HG02642 (cell line): Measurements from ENCODE around the gene NME9.
A peak's percentile ranks its signal among the peaks of the same experiment; 100 is the strongest.

Source experiments
- ATAC-seq: cut with Tn5 transposase; IDR thresholded peaks from one replicate; pipeline ENCODE4 v1.9.1; 2021; ENCODE audit warnings: mild to moderate bottlenecking; ENCODE audit not compliant: unreplicated experiment, poor library complexity

Gene NME9

GRCh38 chr3:138364356-138365252 is 35.0 kb upstream of the NME9 start:
- no peak for ATAC-seq

- ATAC-seq, result no peak
Measured at GRCh38 chr3:138363322-138363721, 33.7 kb upstream of the NME9 start.

- no peak for ATAC-seq
Measured at GRCh38 chr3:138362538-138362937, 32.9 kb upstream of the NME9 start.

GRCh38 chr3:138361561-138361971 is 31.9 kb upstream of the NME9 start:
- ATAC-seq, result no peak

GRCh38 chr3:138360869-138361525 is 31.3 kb upstream of the NME9 start:
- ATAC-seq, result no peak

- ATAC-seq, result no peak
Measured at GRCh38 chr3:138359919-138360868, 30.5 kb upstream of the NME9 start.

GRCh38 chr3:138359148-138359918 is 29.7 kb upstream of the NME9 start:
- no peak for ATAC-seq

GRCh38 chr3:138356730-138357405 is 27.2 kb upstream of the NME9 start:
- ATAC-seq, result no peak

- ATAC-seq, result no peak
Measured at GRCh38 chr3:138355071-138355470, 25.4 kb upstream of the NME9 start.

- ATAC-seq, result no peak
Measured at GRCh38 chr3:138354376-138354775, 24.7 kb upstream of the NME9 start.

- ATAC-seq, result no peak
Measured at GRCh38 chr3:138351916-138352550, 22.4 kb upstream of the NME9 start.

- ATAC-seq, result no peak
Measured at GRCh38 chr3:138351151-138351550, 21.5 kb upstream of the NME9 start.

GRCh38 chr3:138349926-138350665 is 20.4 kb upstream of the NME9 start:
- no peak for ATAC-seq

- no peak for ATAC-seq
Measured at GRCh38 chr3:138348754-138349739, 19.4 kb upstream of the NME9 start.

GRCh38 chr3:138347960-138348753 is 18.5 kb upstream of the NME9 start, which contains the start of gene MRAS:
TSS of gene MRAS (plus strand) at chr3:138348579. CDS start at chr3:138372884, 24,305 bp downstream.
- peak; percentile 45 for ATAC-seq

- ATAC-seq, result no peak
Measured at GRCh38 chr3:138344754-138345153, 15.1 kb upstream of the NME9 start.
